ENCODE results near the gene MLLT10.

MLLT10 gene

DNA sequence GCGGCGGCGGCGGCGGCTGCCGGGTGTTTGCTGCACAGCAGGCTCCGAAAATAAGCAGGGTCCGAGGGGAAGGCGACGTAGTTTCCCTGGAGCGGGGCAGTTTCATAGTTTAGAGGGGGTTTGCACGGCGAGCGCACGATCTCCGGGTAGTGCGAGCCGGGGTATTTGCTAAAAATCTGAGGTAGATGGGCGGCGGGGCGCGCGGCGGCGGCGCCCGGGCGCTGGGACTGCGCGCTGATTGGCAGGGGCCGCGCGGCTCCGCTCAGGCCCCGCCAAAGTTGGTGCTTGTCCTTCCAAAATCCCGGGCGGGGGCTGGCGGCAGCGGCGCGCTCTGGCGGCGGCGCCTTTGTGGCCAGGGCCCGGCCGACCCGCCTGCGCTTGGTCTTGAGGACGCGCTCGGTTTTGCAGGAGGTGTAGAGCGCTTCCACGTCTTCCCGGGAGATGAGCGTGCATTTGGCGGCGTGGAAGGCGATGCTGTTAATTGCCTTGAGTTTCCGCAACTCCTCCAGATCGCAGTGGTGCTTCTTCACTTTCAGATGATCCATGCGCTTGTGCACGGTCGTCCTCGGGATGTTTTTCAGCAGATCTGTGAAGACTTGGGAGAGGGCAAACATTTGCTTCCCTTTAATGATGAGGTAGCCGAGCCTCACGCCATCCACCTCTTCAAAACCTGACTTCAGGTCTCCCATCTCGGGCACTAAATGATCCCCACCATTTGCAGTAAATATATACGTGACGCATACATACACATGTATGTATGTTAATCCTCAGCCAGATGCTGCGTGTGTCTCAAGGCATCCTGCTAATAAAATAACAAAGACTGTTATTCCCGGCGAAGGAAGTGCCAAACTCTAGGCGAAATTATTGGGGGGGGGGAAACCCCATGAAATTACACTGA lies 16.6 kb upstream of the MLLT10 start:
- no peak for DNase-seq

GRCh38 chr10:21518149-21518640 lies 15.8 kb upstream of the MLLT10 start:
- DNase-seq = peak; percentile 85

GRCh38 chr10:21518641-21519396 lies 15.2 kb upstream of the MLLT10 start:
- DNase-seq = no peak

GRCh38 chr10:21519397-21519933 lies 14.6 kb upstream of the MLLT10 start:
- DNase-seq = no peak

- DNase-seq = peak; percentile 24
Measured at GRCh38 chr10:21519941-21520436, 14.0 kb upstream of the MLLT10 start.

GRCh38 chr10:21520509-21520908 lies 13.5 kb upstream of the MLLT10 start:
- DNase-seq = no peak

DNA sequence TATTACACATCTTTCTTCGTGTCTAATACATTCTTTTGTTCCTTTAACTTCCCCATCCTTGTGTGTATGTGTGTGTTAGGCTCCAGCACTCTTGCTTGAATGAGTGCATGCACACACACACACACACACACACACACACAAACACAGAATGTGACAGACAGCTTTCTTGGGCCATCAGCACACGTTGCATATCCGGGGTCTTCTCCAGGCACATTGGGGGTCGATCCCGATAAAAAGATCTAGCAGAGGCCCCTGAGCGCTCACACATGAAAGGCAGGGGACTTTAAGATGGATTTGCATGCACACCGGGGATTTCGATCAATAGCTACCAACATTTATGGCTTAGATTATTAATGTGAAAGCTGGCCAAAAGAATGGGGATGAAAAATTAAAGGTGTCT lies 13.1 kb upstream of the MLLT10 start:
- DNase-seq = no peak

DNA sequence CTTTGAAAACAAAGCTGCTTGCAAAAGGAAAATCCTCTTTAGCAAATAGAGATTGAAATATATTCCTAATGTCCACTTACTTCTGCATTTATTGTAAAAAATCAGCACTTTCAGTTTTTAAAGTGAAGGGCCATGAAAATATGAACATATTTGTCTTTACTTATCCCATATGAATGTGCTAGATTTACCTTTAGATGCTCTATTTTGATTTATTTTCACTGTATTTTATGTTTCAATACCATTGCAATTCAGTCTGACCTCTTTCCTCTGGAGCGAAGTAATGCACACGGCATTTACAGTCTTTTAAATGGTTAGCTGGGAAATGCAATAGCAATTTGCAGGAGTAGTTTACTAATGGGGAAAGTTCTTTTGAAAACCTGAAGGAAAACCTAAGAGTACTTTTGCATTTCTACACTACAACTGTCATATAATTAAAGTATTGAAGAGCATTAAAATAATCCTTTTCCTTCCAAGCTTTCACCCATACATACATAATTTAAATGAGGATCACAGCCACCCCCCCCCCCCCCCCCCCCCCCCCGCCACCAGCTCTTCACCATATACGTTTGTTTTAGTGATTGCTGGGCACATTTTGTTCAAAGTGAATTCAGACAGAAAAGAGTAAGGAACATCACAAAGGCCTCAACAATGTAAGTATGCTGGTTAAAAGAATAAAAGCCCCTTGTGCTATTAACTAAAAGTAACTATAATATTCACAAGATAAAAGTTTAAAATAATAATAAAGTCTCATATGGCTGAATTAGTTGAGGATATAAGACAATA lies 12.1 kb upstream of the MLLT10 start:
- DNase-seq = no peak

DNA sequence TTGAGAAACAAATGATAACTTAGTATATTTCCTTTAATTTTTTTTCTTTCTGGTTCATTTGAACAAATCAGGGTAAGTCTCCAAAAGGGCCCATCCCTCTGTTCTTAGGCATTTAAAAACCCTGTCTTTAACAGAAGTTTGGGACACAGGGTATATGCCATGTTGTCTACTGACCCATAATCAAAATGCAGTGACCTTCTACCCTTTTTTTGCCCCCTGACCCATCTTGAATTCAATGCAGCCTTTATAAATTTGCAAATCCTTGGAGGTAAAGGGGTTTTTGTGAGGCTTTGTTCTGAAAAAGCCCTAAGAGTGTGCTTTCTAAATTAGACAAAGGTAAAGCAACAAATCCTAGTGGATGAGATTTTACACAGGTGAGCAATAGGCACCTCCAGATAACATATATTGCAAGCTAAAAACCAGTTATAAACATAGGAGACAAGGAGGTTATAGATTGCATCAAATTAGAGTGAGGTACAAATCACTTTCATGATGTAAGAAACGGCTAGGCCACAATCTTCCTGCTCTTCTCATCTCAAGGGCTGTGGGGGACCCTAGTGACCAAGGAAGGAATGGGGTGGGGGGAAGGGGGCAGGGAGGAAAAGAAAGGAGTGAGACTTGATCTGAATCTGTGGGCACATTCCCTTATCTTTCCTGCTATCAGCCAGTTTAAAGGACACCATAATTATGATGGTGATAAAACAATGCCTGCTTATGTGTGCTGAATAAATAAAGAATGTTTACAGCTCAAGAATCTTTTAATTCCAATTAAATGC lies 11.2 kb upstream of the MLLT10 start:
- DNase-seq = no peak

DNA sequence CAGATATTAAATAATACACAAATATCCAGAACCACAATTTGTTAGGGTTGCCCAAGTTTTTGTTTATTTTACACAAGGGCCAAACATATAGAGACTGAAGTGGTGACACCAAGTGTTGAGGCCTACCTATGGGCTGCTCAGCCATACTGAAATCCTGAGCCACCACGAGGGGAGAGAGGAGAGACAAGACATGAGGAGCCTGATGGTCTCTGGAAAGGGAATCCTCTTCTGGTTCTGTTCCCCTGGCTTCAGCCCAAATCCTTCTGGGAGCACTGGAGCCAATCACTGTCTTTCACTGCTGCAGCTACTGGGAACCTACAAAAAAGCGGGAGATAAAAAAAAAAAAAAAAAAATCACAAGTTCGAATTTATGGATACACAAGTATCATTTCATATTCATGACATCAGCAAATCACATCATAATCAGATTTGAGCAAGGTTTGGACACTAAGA lies 10.4 kb upstream of the MLLT10 start:
- peak; percentile 79 for DNase-seq

DNA sequence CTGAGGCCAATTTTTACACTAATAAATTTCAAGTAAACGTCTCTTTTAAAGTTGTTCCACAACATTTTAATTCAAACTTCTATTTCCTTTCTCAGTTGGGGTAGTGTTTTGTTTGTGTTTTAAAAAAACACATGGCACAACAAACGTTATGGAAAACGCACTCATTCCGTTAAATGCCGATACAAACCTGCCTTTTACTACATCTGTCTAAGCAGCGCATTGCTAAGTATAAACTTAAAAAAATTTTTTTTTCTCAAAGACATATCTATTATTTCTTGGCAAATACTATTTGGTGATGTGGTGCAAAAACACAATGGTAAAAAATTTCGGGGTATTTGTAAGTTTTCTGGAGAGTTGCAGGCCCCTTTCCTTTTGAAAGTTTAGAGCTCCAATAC lies 9.9 kb upstream of the MLLT10 start:
- no peak for DNase-seq

- no peak for DNase-seq
Measured at GRCh38 chr10:21524526-21525366, 9.3 kb upstream of the MLLT10 start.

GRCh38 chr10:21525367-21526187 lies 8.5 kb upstream of the MLLT10 start, which contains the start of gene SKIDA1:
Gene SKIDA1, minus strand, starts transcription at chr10:21525682. Its CDS starts 7,860 bp downstream, at chr10:21517822.
- DNase-seq = peak; percentile 92

DNA sequence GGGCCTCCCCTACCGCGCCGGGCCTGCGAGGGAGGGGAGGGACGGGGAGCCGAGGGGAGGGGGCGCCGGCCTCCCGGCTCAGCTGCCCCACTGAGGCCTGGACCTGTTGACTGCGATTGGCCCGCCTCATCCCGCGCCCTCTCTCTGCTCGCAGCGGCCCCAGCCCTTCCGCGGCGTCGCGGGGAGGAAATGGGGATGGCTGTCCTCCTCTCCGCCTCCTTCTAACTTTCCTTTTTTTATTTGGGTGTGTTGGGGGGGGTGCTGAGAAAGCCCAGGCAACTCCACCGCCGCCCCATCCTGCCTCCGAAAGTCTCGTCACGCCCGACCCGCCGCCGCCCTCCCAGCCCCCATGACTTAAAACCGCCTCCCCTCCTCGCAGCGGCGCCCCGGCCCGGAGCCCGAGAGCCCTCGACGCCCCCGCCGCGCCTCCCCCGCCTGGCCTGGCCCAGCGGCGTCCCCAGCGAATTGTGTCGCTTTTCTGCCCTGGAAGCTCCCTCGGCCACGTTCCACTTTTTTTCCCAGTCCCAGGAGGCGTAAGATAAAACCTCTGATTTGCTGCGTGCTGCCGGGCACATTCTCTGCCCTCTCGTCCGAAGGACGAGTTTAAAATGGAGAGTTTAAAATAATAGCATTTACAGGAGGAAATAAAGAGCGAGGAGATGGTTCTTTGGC lies 7.7 kb upstream of the MLLT10 start:
- peak; percentile 51 for DNase-seq

DNA sequence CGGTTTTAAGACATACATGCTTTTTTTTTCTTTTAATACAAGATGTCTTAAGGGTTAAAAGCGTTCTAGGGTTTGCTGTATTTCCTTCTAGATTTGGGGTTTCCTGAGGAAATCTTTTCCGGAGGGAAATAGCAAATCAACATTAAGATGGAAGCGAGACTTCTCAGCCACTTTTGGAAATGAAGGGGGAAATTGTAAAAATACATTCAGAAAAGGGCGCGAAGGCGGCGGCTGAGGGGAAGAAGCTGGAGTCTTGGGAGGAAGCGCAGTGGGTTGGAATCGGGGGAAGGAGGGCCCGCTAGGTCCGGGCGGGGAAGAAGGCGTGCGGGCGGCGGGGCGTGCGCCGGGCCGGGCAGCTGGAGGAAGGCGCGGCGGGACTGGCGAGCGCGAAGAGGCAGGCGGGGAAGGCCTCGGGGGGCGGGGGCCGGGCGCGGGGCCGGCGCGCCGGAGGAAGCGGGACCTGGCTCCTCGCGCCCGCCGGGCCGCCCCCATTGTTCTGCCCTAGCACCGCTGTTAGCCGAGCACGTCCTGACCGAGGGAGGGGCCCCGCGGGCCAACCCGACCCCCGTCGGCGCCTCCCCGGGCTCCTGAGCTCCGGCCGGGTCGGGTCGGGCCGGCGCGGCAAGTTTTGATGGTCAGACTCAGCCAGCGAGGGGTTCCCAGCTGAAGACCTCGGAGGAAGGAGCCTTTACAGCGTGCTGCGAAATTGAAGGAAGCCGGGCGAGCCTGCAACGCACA lies 7.0 kb upstream of the MLLT10 start:
- no peak for DNase-seq

- DNase-seq = no peak
Measured at GRCh38 chr10:21527598-21528235, 6.3 kb upstream of the MLLT10 start.

- no peak for DNase-seq
Measured at GRCh38 chr10:21528236-21529031, 5.6 kb upstream of the MLLT10 start.
